Adrenal gland (tissue), 12 donors: Measurements from ENCODE around the gene ZSWIM6. TPM values are rescaled to one million over a fixed set of nuclear protein-coding genes. Genes with fewer than 3 reads are reported as not detected.

ENCODE experiments used
- DNase-seq, 7 donors: peaks; one replicate each; pipeline ENCODE4 v3.0.0-alpha.2; 2019 to 2020
- H3K27ac ChIP-seq, 5 donors: fragments of 200-600 bp; sonication (generic) in 4 of 5; 1 replicate in 3 of 5; 2 replicates in 2 of 5; pipeline versions ENCODE4 v1.5.1 to v1.8.0; 2016 to 2020; ENCODE audit warnings: mild to moderate bottlenecking in 1 of 5
- H3K27me3 ChIP-seq: fragments of 200-600 bp; 2 replicates; pipeline ENCODE4 v1.8.0; 2021
- H3K36me3 ChIP-seq, 2 donors: fragments of 200-600 bp; replicated peaks in 1 of 2; 1 replicate in 1 of 2; 2 replicates in 1 of 2; pipeline versions ENCODE4 v1.5.1 to v1.8.0; 2018 to 2022
- H3K4me1 ChIP-seq, 2 donors: fragments of 200-600 bp; replicated peaks in 1 of 2; 1 replicate in 1 of 2; 2 replicates in 1 of 2; pipeline versions ENCODE4 v1.5.1 to v1.8.0; 2018 to 2021
- H3K4me3 ChIP-seq, 4 donors: fragments of 200-600 bp; sonication (generic) in 3 of 4; one replicate each; pipeline ENCODE4 v1.5.1; 2016 to 2018
- H3K9me3 ChIP-seq, 3 donors: fragments of 200-600 bp; sonication (generic) in 1 of 3; replicated peaks in 1 of 3; 1 replicate in 2 of 3; 2 replicates in 1 of 3; pipeline versions ENCODE4 v1.5.1 to v1.8.0; 2016 to 2021
- POLR2A ChIP-seq, 2 donors: fragments of 450-650 bp; IDR thresholded peaks; one replicate each; pipeline ENCODE4 v1.6.1; 2017; ENCODE audit warnings: antibody characterized with exemption in 2 of 2, mild to moderate bottlenecking in 2 of 2, moderate library complexity in 1 of 2
- WGBS, 4 donors: extraction: QIAGEN DNeasy Blood & Tissue Kit in 2 of 4; methylation state at CpG; one replicate each; pipeline versions ENCODE4 v1.1.5 to v1.1.7; 2013 to 2017; 5-methylcytosine and 5-hydroxymethylcytosine counted together
- intact Hi-C, 2 donors: fragments of 100-400 bp; cut with DNase I; formaldehyde crosslinking; loops; one replicate each; pipeline versions ENCODE4 v1.14.1 to v1.15.0; 2022 to 2023
- polyA plus RNA-seq, 3 donors: library from polyadenylated mRNA; stranded (reverse); fragments of 200-250 nt in 2 of 3; fragments of 350-450 nt in 1 of 3; fragmentation: Illumina TruSeq in 1 of 3; extraction: RNeasy Lipid Tissue Mini Kit (QIAGEN cat#74804) in 1 of 3; gene quantifications; one replicate each; pipeline ENCODE4 v1.2.3, GENCODE V29; 2013 to 2014
- total RNA-seq, 9 donors: library from RNA; depleted of rRNA in 4 of 9; stranded (reverse); fragments of >200 nt in 4 of 9; fragments of 120-200 nt in 1 of 9; fragmentation: NEBNext Ultra II Directional in 1 of 9; extraction: Animal tissue kit (Norgen Biotek cat#: 25700) in 1 of 9; gene quantifications; one replicate each; pipeline versions ENCODE4 v1.1.0 to v1.2.4, GENCODE V29; 2013 to 2023
- TF ChIP-seq, protein P1 (sequence below), 6 experiments: fragments of 450-650 bp in 4 of 6; fragments of 200-600 bp in 2 of 6; sonication (generic) in 1 of 6; IDR thresholded peaks; 1 replicate in 5 of 6; 2 replicates in 1 of 6; pipeline versions ENCODE4 v1.5.1 to v1.8.0; 2016 to 2021; ENCODE audit warnings: antibody characterized with exemption in 6 of 6, mild to moderate bottlenecking in 2 of 6, moderate library complexity in 1 of 6
- donor health status: healthy with polysubstance abuse.
- donor health status: Bipolar disorder and iron deficiency.
- donor health status: DM: yes; HTN: yes; CAD: no.
- donor health status: DM: no; HTN: no; CAD: no.
- donor health status: DM: no; HTN: no; CAD: no.
- donor health status: DM: yes; HTN: yes; CAD: no.

ZSWIM6 gene
- total and polyA plus RNA-seq, 12 donors = 5.5 to 14.6 (median 8.3) TPM

DNA sequence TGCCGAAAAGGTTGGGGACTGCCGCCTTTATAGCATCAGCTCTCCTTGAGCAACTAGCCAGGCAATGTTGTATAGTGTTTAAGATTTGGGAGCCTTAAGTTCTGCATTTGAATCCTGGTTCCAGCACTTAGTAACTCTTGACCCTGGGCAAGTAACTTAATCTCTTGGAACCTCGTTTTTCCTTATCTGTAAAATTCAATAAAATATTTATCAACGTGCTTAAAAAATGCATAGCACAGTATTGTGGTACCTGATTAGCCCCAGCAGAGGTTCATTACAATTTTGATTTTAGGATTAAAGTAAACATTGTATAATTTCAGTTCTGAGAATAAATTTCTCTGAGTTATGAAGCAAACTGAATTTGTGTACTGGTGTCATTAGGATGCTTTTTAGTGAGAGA lies 66.4 kb downstream of the ZSWIM6 start:
- DNase-seq = no peak
- WGBS, 4 donors = 66 to 72% (median 70%) methylated on average over 4 of the region's 4 CpGs
- TF ChIP-seq, protein P1, sequence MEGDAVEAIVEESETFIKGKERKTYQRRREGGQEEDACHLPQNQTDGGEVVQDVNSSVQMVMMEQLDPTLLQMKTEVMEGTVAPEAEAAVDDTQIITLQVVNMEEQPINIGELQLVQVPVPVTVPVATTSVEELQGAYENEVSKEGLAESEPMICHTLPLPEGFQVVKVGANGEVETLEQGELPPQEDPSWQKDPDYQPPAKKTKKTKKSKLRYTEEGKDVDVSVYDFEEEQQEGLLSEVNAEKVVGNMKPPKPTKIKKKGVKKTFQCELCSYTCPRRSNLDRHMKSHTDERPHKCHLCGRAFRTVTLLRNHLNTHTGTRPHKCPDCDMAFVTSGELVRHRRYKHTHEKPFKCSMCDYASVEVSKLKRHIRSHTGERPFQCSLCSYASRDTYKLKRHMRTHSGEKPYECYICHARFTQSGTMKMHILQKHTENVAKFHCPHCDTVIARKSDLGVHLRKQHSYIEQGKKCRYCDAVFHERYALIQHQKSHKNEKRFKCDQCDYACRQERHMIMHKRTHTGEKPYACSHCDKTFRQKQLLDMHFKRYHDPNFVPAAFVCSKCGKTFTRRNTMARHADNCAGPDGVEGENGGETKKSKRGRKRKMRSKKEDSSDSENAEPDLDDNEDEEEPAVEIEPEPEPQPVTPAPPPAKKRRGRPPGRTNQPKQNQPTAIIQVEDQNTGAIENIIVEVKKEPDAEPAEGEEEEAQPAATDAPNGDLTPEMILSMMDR (IDR thresholded peaks at IDR 0.05) = no peak
- no peak for TF ChIP-seq POLR2A (IDR thresholded peaks at IDR 0.05)
- peaks cover 0 to 32% of the 10 kb centered on the region in 2 donors for H3K4me1 ChIP-seq
- H3K36me3 ChIP-seq = no peaks in the 10 kb centered on the region
- H3K4me3 ChIP-seq = no peak overlapping the region
- no peaks in the 10 kb centered on the region for H3K9me3 ChIP-seq
- no peak overlapping the region for H3K27ac ChIP-seq
- H3K27me3 ChIP-seq = no peaks in the 10 kb centered on the region
- intact Hi-C loops = loop anchor here in 1 of 2 donors (10.0 kb wide), 1 partner anchor 76 kb away; no protein-coding TSS in a partner anchor

DNA sequence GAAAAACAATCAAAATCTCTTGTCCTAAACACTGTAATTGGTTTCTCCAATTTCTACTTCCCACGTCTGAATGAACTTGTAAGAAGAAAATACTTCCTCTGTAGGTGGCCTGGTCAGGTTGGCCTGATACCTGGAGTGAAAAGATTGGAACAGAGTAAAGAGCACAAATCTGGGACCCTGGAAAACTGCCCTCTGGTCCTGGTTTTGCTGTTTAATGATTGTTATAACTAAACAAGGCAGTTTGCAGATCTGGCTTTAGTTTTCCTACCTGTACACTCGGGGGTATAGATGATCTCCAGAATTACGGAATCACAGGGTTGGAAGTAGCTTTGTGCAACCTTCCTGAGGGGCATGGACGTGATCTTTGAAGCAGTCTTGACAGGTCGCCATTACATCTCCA lies 67.6 kb downstream of the ZSWIM6 start:
- no peaks in the 10 kb centered on the region for H3K9me3 ChIP-seq
- H3K27ac ChIP-seq = no peak overlapping the region
- TF ChIP-seq, protein P1 (IDR thresholded peaks at IDR 0.05) = no peak
- no peak for TF ChIP-seq POLR2A (IDR thresholded peaks at IDR 0.05)
- H3K4me1 ChIP-seq = peaks cover 0 to 36% of the 10 kb centered on the region in 2 donors
- no peak overlapping the region for H3K4me3 ChIP-seq
- intact Hi-C loops = loop anchor here in 1 of 2 donors (10.0 kb wide), 2 partner anchors 65 to 75 kb away; partner anchors contain the start of gene ZSWIM6
- WGBS, 4 donors = 92 to 94% (median 93%) methylated on average over 5 of the region's 5 CpGs
- no peak for DNase-seq
- no peaks in the 10 kb centered on the region for H3K27me3 ChIP-seq
- H3K36me3 ChIP-seq = no peaks in the 10 kb centered on the region

DNA sequence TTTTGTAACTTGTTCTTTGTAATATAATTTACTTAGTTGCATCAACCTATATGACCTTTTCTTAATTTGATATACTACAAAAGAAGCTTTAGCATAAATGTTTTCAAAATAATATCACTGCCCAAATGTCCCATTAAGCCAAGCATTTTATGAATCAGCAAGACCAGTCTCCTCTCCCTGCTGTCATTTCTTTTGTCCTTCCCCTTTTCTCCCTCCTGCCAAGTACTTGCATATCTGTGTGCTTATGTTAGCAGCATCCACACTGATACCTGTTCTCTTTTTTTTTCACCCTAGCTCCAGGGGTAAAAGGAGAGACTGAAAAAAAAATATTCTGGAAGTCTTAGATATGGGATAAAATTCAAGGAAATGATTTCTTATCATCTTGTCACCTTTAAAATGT lies 69.7 kb downstream of the ZSWIM6 start:
- Histone ChIP-seq H3K27ac (no peak overlapping the region), H3K27me3 (no peaks in the 10 kb centered on the region), H3K4me3 (no peak overlapping the region), H3K36me3 (no peaks in the 10 kb centered on the region), H3K4me1 (peaks cover 0 to 36% of the 10 kb centered on the region in 2 donors), H3K9me3 (no peaks in the 10 kb centered on the region)
- intact Hi-C loops = loop anchor here in 1 of 2 donors (10.0 kb wide), 1 partner anchor 67 kb away; the partner anchor contains the start of gene ZSWIM6
- TF ChIP-seq, protein P1 (IDR thresholded peaks at IDR 0.05) = no peak
- no peak for TF ChIP-seq POLR2A (IDR thresholded peaks at IDR 0.05)
- no peak for DNase-seq

DNA sequence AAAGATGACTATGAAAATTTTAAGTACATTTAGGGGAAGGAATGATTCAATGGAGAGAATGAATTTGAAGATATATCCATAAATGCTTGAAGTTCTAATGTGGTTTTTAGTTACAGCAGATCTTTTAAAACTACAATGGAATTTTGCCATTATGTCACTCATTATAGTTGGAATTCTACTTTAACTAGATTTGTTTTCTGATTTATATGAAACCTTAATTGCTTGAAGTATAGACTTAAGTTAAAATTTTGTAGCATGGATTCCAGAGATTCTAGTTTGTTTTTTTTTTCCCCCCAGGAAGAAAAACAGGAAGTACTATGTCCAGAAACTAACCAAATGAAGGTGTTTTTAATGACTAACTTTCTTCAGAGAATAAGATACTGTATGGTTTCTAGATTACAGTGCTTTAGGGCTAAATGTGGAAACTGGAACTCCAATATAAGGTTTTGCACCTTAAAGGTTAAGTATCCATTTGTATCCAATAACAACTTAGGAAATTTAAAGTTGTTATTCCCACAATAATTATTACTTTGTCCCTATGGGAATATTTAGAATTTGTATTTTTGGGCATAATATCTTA lies 70.3 kb downstream of the ZSWIM6 start:
- no peaks in the 10 kb centered on the region for H3K36me3 ChIP-seq
- TF ChIP-seq POLR2A (IDR thresholded peaks at IDR 0.05) = no peak
- TF ChIP-seq, protein P1 (IDR thresholded peaks at IDR 0.05) = no peak
- DNase-seq = no peak
- H3K27me3 ChIP-seq = no peaks in the 10 kb centered on the region
- no peak overlapping the region for H3K27ac ChIP-seq
- peaks cover 0 to 36% of the 10 kb centered on the region in 2 donors for H3K4me1 ChIP-seq
- intact Hi-C loops = loop anchor here in 1 of 2 donors (10.0 kb wide), 1 partner anchor 68 kb away; the partner anchor contains the start of gene ZSWIM6
- no peaks in the 10 kb centered on the region for H3K9me3 ChIP-seq
- H3K4me3 ChIP-seq = no peak overlapping the region
